IPS-20b (cell line): ENCODE data around the gene TLR7.

Experiments
- H3K27ac ChIP-seq: one replicate; pipeline ENCODE4 v1.5.1; 2013; ENCODE audit warnings: low read length
- H3K27me3 ChIP-seq: 2 replicates; pipeline ENCODE4 v1.6.1; 2013; ENCODE audit warnings: mild to moderate bottlenecking, low read length, inconsistent platforms; ENCODE audit not compliant: insufficient read depth
- H3K36me3 ChIP-seq: 2 replicates; pipeline ENCODE4 v1.6.1; 2013; ENCODE audit warnings: low read depth, mild to moderate bottlenecking, inconsistent platforms, low read length, moderate library complexity; ENCODE audit not compliant: insufficient read depth
- H3K4me1 ChIP-seq: 2 replicates; pipeline ENCODE4 v1.6.1; 2013; ENCODE audit warnings: mild to moderate bottlenecking, control low read depth, inconsistent platforms, low read length, moderate library complexity; ENCODE audit not compliant: insufficient read depth
- H3K4me3 ChIP-seq: 2 replicates; pipeline ENCODE4 v1.5.1; 2013; ENCODE audit warnings: mild to moderate bottlenecking, low read length, inconsistent platforms
- H3K9ac ChIP-seq: 2 replicates; pipeline ENCODE4 v1.6.1; 2013; ENCODE audit warnings: low read depth, mild to moderate bottlenecking, inconsistent platforms, low read length, moderate library complexity
- H3K9me3 ChIP-seq: 2 replicates; pipeline ENCODE4 v1.6.1; 2013; ENCODE audit warnings: mild to moderate bottlenecking, low read depth, low read length, inconsistent platforms; ENCODE audit not compliant: insufficient read depth

TLR7 gene

DNA sequence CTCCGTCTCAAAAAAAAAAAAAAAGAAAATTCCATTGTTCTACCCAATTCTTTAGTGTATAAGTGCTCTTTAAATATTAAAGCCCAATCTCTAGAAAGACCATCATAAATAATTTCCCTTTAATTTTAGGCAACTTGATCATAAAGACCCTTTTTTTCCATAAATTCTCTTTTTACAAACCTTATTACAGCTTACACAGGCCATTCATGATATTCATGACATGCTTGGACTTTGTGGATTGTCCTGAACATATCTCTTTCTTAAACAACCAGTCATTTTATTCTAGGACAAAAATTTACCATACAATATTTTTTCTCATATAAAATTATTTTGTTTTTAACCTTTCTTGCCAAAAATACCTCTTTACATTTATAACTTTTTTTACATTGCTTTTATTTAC, 70.1 kb downstream of the TLR7 start:
- no peak overlapping the region for H3K9ac ChIP-seq
- H3K4me3 ChIP-seq, result no peak overlapping the region
- H3K27me3 ChIP-seq, result no peaks in the 10 kb centered on the region
- H3K27ac ChIP-seq, result no peak overlapping the region
- no peaks in the 10 kb centered on the region for H3K36me3 ChIP-seq
- H3K4me1 ChIP-seq, result no peaks in the 10 kb centered on the region
- peaks cover 14% of the 10 kb centered on the region; the same call in 1 of the 2 replicates for H3K9me3 ChIP-seq
